GM19467 (cell line): ENCODE measurements around the gene HLA-DPA1.

Source experiments
- ATAC-seq: cut with Tn5 transposase; IDR thresholded peaks from one replicate; pipeline ENCODE4 v1.9.1; 2021; ENCODE audit warnings: mild to moderate bottlenecking, moderate library complexity; ENCODE audit not compliant: unreplicated experiment

Gene HLA-DPA1

DNA sequence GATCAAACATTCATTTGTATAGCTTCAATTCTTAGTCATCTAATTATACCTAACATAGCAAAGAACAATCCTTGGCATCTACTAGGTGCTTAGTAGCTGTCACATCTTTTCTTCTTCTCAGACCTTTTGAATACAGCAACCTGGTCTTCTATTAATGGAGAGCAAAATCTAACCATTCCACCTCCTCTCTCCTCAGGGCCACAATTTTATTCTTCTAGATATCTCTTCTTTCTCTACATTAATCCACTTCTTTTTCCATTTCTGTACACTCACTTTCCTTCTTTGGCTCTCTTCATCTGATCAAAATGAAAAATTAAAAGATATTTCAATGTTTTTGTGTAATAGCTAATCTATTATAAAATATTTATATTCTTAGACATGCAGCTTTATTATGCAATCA is 55.0 kb downstream of the HLA-DPA1 start:
- no peak for ATAC-seq

DNA sequence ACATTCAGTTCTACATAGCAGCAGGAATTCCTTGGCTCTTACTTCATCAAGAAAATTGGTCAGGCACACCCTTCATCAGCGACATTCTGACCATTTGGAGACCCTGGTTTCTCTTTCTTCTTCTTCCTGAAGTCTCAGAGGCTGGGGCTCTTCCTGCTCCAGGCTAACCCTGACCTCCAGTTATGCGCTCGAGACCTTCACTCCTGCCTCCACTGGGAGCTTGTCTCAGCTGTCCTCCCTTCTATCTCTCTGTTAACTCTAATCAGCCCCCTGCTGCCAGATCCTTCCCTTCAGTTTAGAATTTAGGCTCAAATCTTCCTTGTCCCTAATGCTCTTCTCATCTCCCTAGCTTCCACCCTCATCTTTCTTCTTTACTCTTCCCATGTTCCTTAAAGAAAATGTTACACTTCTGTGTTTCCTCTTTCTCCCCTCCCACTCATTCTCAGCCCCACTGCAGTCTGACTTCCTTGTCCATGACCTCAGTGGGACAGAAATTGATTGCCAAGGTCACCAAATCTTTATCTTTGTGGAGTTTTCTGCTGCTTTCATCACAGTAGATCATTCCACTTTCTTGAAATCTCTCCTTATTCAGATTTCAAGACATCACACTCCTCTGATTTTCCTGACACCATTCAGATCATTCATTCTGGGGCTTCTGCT is 55.6 kb downstream of the HLA-DPA1 start:
- ATAC-seq, result no peak

DNA sequence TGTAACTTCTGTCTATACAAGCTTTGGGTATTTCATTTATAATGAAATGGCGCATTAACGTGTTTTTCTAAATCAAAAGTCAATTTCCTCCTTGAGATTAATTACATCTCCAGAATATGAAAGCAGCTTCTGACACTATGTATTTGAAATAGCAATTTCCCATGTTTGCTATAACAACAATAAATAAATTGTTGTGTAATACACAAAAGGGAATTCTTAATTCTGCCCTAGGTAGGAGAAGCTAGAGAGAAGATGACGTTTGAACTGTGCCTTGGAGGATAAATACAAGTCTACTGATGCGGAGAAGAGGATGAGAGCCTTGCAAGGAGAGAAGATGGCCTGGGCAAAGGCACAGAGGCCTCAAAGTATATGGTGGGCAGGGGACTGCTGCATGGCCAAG is 56.4 kb downstream of the HLA-DPA1 start:
- no peak for ATAC-seq

DNA sequence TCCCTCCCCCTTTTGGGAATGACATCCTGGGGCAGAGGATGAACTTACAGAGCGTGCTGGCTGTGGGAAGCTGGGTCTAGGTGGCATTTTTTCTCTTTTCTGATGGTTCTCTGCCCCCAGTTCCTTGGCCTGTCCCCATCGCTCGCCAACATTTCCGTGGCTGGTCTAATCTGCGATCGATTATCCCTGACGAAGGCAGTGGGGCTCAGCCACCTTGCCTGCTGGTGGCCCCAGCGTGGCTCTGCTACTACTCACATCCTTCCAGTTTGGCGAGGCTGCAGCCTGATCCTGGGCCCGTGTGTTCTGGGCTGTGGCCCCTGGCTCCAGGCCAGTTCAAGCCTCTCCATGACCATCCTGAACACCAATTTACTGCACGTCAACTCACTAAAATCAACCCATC is 57.7 kb downstream of the HLA-DPA1 start:
- ATAC-seq, result no peak

DNA sequence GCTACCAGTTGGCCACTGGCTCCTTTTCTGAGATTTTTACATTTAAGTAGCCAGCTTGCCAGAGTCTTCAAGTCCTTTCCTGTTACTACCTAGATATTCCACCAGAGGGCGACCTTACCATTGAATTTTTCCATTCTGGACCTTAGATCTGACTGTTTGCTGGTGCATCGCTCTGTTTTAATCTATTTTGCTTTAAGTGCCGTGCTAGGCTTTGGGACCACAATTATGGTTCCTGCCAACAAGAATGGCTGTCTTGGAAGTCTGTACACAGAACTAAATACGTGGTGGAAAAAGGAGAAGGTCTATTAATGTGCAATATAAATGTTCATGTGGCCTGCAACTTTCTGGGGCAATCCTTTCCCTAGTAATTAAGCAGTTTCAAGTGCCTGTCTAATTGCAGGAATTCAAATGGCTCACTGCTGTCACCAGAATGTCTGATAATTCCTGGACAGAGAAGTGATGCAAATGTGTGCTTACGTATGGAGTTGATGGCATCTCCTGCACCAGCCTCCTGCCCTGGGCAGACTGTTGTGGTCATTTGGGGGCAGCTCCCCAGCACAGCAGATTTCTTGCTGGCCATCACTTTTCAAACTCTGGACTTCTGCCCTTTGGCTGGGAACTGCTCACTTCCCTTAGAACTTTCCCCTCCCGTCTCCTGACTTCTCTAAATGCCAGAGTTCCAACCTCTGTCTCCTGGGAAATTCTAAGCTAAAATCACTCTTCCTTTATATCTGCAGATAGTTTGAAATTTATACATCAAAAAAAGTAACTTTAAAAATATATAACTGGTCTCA is 58.4 kb downstream of the HLA-DPA1 start:
- no peak for ATAC-seq
